SK-N-SH (cell line): ENCODE data around the gene PNKD. TPM values are rescaled to one million over a fixed set of nuclear protein-coding genes. Genes with fewer than 3 reads are reported as not detected.
"Not testable (repeated sequence)": the region's sequence is repeated elsewhere in the genome, so short reads cannot be mapped to it uniquely, and the experiment has no call there.

ENCODE experiments used
- CTCF ChIA-PET: fragments of 300-600, 350-600 bp; formaldehyde crosslinking; extraction: SDS; loops from one replicate; lab custom pipeline; 2021; lab: Yijun Ruan, JAX
- POLR2A ChIA-PET: fragments of 350-600 bp; sonication (Branson Sonifier 250); formaldehyde crosslinking; extraction: SDS; loops from one replicate; lab custom pipeline; 2020; ENCODE audit warnings: antibody characterized with exemption, inconsistent platforms; lab: Yijun Ruan, JAX
- DNase-seq: peaks from one replicate; pipeline ENCODE4 v3.0.0; 2012
- H2AFZ ChIP-seq: fragments of 200-600 bp; sonication (generic); 2 replicates; pipeline ENCODE4 v1.8.1; 2016; ENCODE audit warnings: antibody characterized with exemption, mild to moderate bottlenecking, low read depth
- H3F3A ChIP-seq: fragments of 200-600 bp; sonication (generic); replicated peaks from 2 replicates; pipeline ENCODE3; 2016; ENCODE audit warnings: antibody characterized with exemption, mild to moderate bottlenecking; ENCODE audit not compliant: insufficient read depth
- H3K27ac ChIP-seq, 2 experiments: fragments of 200-500 bp in 1 of 2; fragments of 200-600 bp in 1 of 2; sonication (Bioruptor generic) in 1 of 2; sonication (generic), shearing (Covaris generic) in 1 of 2; 2 replicates each; pipeline versions ENCODE4 v1.5.1 to v1.6.1; 2014 to 2016; ENCODE audit warnings: low read depth in 2 of 2, inconsistent platforms in 1 of 2, low read length in 1 of 2, mild to moderate bottlenecking in 1 of 2, mixed read lengths in 1 of 2
- H3K27me3 ChIP-seq: fragments of 200-600 bp; sonication (generic), shearing (Covaris generic); 2 replicates; pipeline ENCODE4 v1.6.1; 2016; ENCODE audit warnings: mixed run types; ENCODE audit not compliant: insufficient read depth
- H3K36me3 ChIP-seq, 2 experiments: fragments of 200-500 bp in 1 of 2; fragments of 200-600 bp in 1 of 2; sonication (Bioruptor generic) in 1 of 2; sonication (generic) in 1 of 2; replicated peaks in 1 of 2; 2 replicates each; pipeline versions ENCODE3 to v1.5.1; 2014 to 2016; ENCODE audit warnings: low read length in 1 of 2, mild to moderate bottlenecking in 1 of 2; ENCODE audit not compliant: insufficient read depth in 2 of 2, control insufficient read depth in 1 of 2
- H3K4me1 ChIP-seq, 2 experiments: fragments of 200-500 bp in 1 of 2; fragments of 200-600 bp in 1 of 2; sonication (Bioruptor generic) in 1 of 2; sonication (generic), shearing (Covaris generic) in 1 of 2; 2 replicates each; pipeline versions ENCODE4 v1.5.1 to v1.6.1; 2014 to 2016; ENCODE audit warnings: low read depth in 1 of 2, low read length in 1 of 2, mixed run types in 1 of 2; ENCODE audit not compliant: insufficient read depth in 2 of 2, control insufficient read depth in 1 of 2
- H3K4me2 ChIP-seq: fragments of 200-600 bp; sonication (generic), shearing (Covaris generic); 2 replicates; pipeline ENCODE4 v1.6.1; 2017; ENCODE audit warnings: mixed run types
- H3K4me3 ChIP-seq, 2 experiments: fragments of 200-500 bp in 1 of 2; fragments of 200-600 bp in 1 of 2; sonication (Bioruptor generic) in 1 of 2; sonication (generic), shearing (Covaris generic) in 1 of 2; 2 replicates each; pipeline versions ENCODE4 v1.5.1 to v1.8.1; 2014 to 2016; ENCODE audit warnings: low read depth in 2 of 2, inconsistent platforms in 1 of 2, low read length in 1 of 2, mild to moderate bottlenecking in 1 of 2, mixed read lengths in 1 of 2, moderate library complexity in 1 of 2
- H3K79me2 ChIP-seq: fragments of 200-600 bp; sonication (generic); 2 replicates; pipeline ENCODE4 v1.8.1; 2017; ENCODE audit warnings: mild to moderate bottlenecking; ENCODE audit not compliant: insufficient read depth
- H3K9ac ChIP-seq: fragments of 200-600 bp; sonication (generic); 2 replicates; pipeline ENCODE4 v1.6.1; 2017; ENCODE audit warnings: mixed run types
- H3K9me2 ChIP-seq: fragments of 200-600 bp; sonication (generic); 2 replicates; pipeline ENCODE4 v1.6.1; 2017; ENCODE audit warnings: mixed run types
- H3K9me3 ChIP-seq: fragments of 200-600 bp; sonication (generic); 2 replicates; pipeline ENCODE4 v1.6.1; 2017; ENCODE audit warnings: mixed run types, mild to moderate bottlenecking, moderate library complexity
- H4K20me1 ChIP-seq: fragments of 200-600 bp; sonication (generic); 2 replicates; pipeline ENCODE4 v1.6.1; 2017; ENCODE audit warnings: mild to moderate bottlenecking, mixed run types; ENCODE audit not compliant: insufficient read depth
- FOSL2 ChIP-seq: IDR thresholded peaks from 2 replicates; pipeline ENCODE4 v1.4.0; 2012; ENCODE audit warnings: low read depth, mild to moderate bottlenecking, moderate library complexity, borderline replicate concordance
- FOXM1 ChIP-seq: IDR thresholded peaks from 2 replicates; pipeline ENCODE4 v1.4.0; 2012; ENCODE audit warnings: low read depth, mild to moderate bottlenecking
- GABPA ChIP-seq: IDR thresholded peaks from 2 replicates; pipeline ENCODE4 v1.4.0; 2012; ENCODE audit warnings: low read depth, mild to moderate bottlenecking
- IRF3 ChIP-seq: fragments of 150-350 bp; IDR thresholded peaks from 2 replicates; pipeline ENCODE4 v1.6.1; 2016; ENCODE audit warnings: mild to moderate bottlenecking, low read depth, low read length
- MEF2A ChIP-seq: IDR thresholded peaks from 2 replicates; pipeline ENCODE4 v1.4.0; 2012; ENCODE audit warnings: low read depth, borderline replicate concordance
- RAD21 ChIP-seq: IDR thresholded peaks from 2 replicates; pipeline ENCODE4 v1.6.1; 2012; ENCODE audit warnings: mild to moderate bottlenecking, low read length
- REST ChIP-seq: IDR thresholded peaks from 2 replicates; pipeline ENCODE4 v1.6.1; 2012; ENCODE audit warnings: mild to moderate bottlenecking, low read depth, low read length, moderate library complexity
- RXRA ChIP-seq: IDR thresholded peaks from 2 replicates; pipeline ENCODE4 v1.4.0; 2012; ENCODE audit warnings: low read depth, mild to moderate bottlenecking, borderline replicate concordance
- SMC3 ChIP-seq: IDR thresholded peaks from 2 replicates; pipeline ENCODE4 v1.6.1; 2012; ENCODE audit warnings: low read depth, low read length, improper control_type of control experiment
- WGBS: methylation state at CpG from one replicate; pipeline ENCODE4 v1.1.6; 2017; ENCODE audit warnings: low lambda C conversion rate; 5-methylcytosine and 5-hydroxymethylcytosine counted together
- polyA plus RNA-seq, 3 experiments: library from polyadenylated mRNA; depleted of rRNA; stranded (reverse); fragments of >200 nt; gene quantifications; 2 replicates each; pipeline ENCODE4 v1.2.3, GENCODE V29; 2012
- TF ChIP-seq, protein P1 (sequence below): fragments of 150-350 bp; IDR thresholded peaks from 2 replicates; pipeline ENCODE4 v1.6.1; 2017; ENCODE audit warnings: antibody characterized with exemption, low read length, low read depth, borderline replicate concordance

PNKD gene
- polyA plus RNA-seq, 1 of the 3 experiments (the other 2 are of a cell fraction) = 101 TPM

- Histone ChIP-seq H3K27me3 (no peaks in the 10 kb centered on the region), H3K4me2 (no peak overlapping the region), H4K20me1 (no peaks in the 10 kb centered on the region), H2AFZ (no peak overlapping the region), H3K36me3 (no peaks in the 10 kb centered on the region), H3K4me3 (no peak overlapping the region), H3K9me2 (no peaks in the 10 kb centered on the region), H3K79me2 (no peaks in the 10 kb centered on the region), H3K27ac (no peak overlapping the region), H3K9ac (no peak overlapping the region), H3K4me1 (no peaks in the 10 kb centered on the region), H3F3A (no peaks in the 10 kb centered on the region), H3K9me3 (no peaks in the 10 kb centered on the region)
- no peak for TF ChIP-seq FOXM1
- TF ChIP-seq SMC3 = no peak
- 87% methylated on average over 11 of the region's 11 CpGs for WGBS
- DNase-seq = no peak
- ChIA-PET CTCF (interaction anchor here (3.0 kb wide), 1 partner anchor 9 kb away, joined by 12 read pairs; no protein-coding TSS in a partner anchor), POLR2A (no interaction called here)
Measured at GRCh38 chr2:218310853-218311540, 40.7 kb downstream of the PNKD start.

GRCh38 chr2:218311541-218312266, 41.4 kb downstream of the PNKD start:
- H3K4me3 ChIP-seq, H3K4me1 ChIP-seq, H3K36me3 ChIP-seq, H3K9me2 ChIP-seq, H3K9ac ChIP-seq, H3F3A ChIP-seq, H3K9me3 ChIP-seq, POLR2A ChIA-PET, H2AFZ ChIP-seq, H3K4me2 ChIP-seq, H4K20me1 ChIP-seq, H3K27ac ChIP-seq, H3K27me3 ChIP-seq, H3K79me2 ChIP-seq, DNase-seq: not testable (repeated sequence)
- 85% methylated on average over 11 of the region's 11 CpGs for WGBS
- CTCF ChIA-PET = interaction anchor here (3.0 kb wide), 1 partner anchor 10 kb away, joined by 12 read pairs; no protein-coding TSS in a partner anchor

GRCh38 chr2:218312267-218312756, 42.0 kb downstream of the PNKD start:
- POLR2A ChIA-PET = no interaction called here
- no peak overlapping the region for H3K27ac ChIP-seq
- no peaks in the 10 kb centered on the region for H3K36me3 ChIP-seq

More at GRCh38 chr2:218312267-218312756, 42.0 kb downstream of the PNKD start:
- Histone ChIP-seq H3K4me1 (no peaks in the 10 kb centered on the region), H3K9me3 (no peaks in the 10 kb centered on the region), H3K4me3 (no peak overlapping the region), H3K9me2 (no peaks in the 10 kb centered on the region), H4K20me1 (no peaks in the 10 kb centered on the region), H3K4me2 (no peak overlapping the region), H3F3A (no peaks in the 10 kb centered on the region), H3K9ac (no peak overlapping the region), H2AFZ (no peak overlapping the region), H3K27me3 (no peaks in the 10 kb centered on the region), H3K79me2 (no peaks in the 10 kb centered on the region)
- no peak for DNase-seq
- WGBS = 52% methylated on average over 2 of the region's 2 CpGs
- TF ChIP-seq SMC3 = no peak
- no peak for TF ChIP-seq GABPA
- TF ChIP-seq RAD21 = no peak
- TF ChIP-seq FOSL2 = no peak
- TF ChIP-seq REST = no peak
- TF ChIP-seq, protein P1, sequence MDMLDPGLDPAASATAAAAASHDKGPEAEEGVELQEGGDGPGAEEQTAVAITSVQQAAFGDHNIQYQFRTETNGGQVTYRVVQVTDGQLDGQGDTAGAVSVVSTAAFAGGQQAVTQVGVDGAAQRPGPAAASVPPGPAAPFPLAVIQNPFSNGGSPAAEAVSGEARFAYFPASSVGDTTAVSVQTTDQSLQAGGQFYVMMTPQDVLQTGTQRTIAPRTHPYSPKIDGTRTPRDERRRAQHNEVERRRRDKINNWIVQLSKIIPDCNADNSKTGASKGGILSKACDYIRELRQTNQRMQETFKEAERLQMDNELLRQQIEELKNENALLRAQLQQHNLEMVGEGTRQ = no peak
- no peak for TF ChIP-seq IRF3
- no peak for TF ChIP-seq MEF2A
- no peak for TF ChIP-seq RXRA
- CTCF ChIA-PET = interaction anchor here (3.0 kb wide), 1 partner anchor 11 kb away, joined by 12 read pairs; no protein-coding TSS in a partner anchor
